Right renal cortex interstitium (tissue), 3 donors: ENCODE data around the gene ZNF783. TPM values are rescaled to one million over a fixed set of nuclear protein-coding genes. Genes with fewer than 3 reads are reported as not detected.
"Not testable (repeated sequence)": the region's sequence is repeated elsewhere in the genome, so short reads cannot be mapped to it uniquely, and the experiment has no call there.

ENCODE experiments used
- DNase-seq, 3 donors: peaks; one replicate each; pipeline ENCODE4 v3.0.0-alpha.2; 2013; ENCODE audit warnings: low read depth in 3 of 3, low spot score in 2 of 3
- polyA plus RNA-seq, 3 donors: library from polyadenylated mRNA; unstranded; fragments of 120-200 nt; gene quantifications; one replicate each; pipeline ENCODE4 v1.2.1, GENCODE V29; 2013; ENCODE audit not compliant: insufficient read length in 3 of 3

Gene ZNF783
- polyA plus RNA-seq, 3 donors: 9.8 to 11.6 (median 10.3) TPM

GRCh38 chr7:149322737-149323136 lies 60.7 kb downstream of the ZNF783 start:
- DNase-seq: no peak

GRCh38 chr7:149325248-149325647 lies 63.3 kb downstream of the ZNF783 start:
- DNase-seq: no peak

- DNase-seq: no peak
Observed at GRCh38 chr7:149329265-149329664, 67.3 kb downstream of the ZNF783 start.

GRCh38 chr7:149329766-149330334 lies 67.9 kb downstream of the ZNF783 start:
- DNase-seq: no peak

- DNase-seq: no peak
Observed at GRCh38 chr7:149330914-149331567, 69.0 kb downstream of the ZNF783 start.

- not testable (repeated sequence) for DNase-seq
Observed at GRCh38 chr7:149332602-149333320, 70.8 kb downstream of the ZNF783 start.

- no peak for DNase-seq
Observed at GRCh38 chr7:149333321-149333717, 71.3 kb downstream of the ZNF783 start.

GRCh38 chr7:149334219-149334618 lies 72.2 kb downstream of the ZNF783 start:
- DNase-seq: no peak

Other genes with a start within 250 kb of the ZNF783 start
- gene PDIA4, start 233.7 kb upstream of the ZNF783 start, polyA plus RNA-seq: 100 to 1,000 TPM; 164 to 199 (median 188) TPM
- 10 to 100 TPM in 1 of 3 donors, 1 to 10 TPM in 2; 7.8 to 10.2 (median 9.5) TPM for gene ZNF786, start 171.5 kb upstream of the ZNF783 start, polyA plus RNA-seq
- 1 to 10 TPM; 7.9 to 9.2 (median 8.6) TPM for gene ZNF425, start 135.9 kb upstream of the ZNF783 start, polyA plus RNA-seq
- 10 to 100 TPM; 14.2 to 14.8 (median 14.4) TPM for gene ZNF398, start 114.7 kb upstream of the ZNF783 start, polyA plus RNA-seq
- 10 to 100 TPM; 21.1 to 24.0 (median 21.7) TPM for gene ZNF282, start 66.7 kb upstream of the ZNF783 start, polyA plus RNA-seq
- gene ZNF212, start 22.5 kb upstream of the ZNF783 start, polyA plus RNA-seq: 10 to 100 TPM; 15.5 to 17.0 (median 16.5) TPM
- gene ZNF777, start 198.9 kb downstream of the ZNF783 start, polyA plus RNA-seq: 10 to 100 TPM; 12.9 to 13.3 (median 13.1) TPM
- gene ZNF746, start 235.6 kb downstream of the ZNF783 start, polyA plus RNA-seq: 10 to 100 TPM; 11.0 to 12.6 (median 11.0) TPM